HepG2 (cell line): ENCODE data around the gene BZW1. TPM values are rescaled to one million over a fixed set of nuclear protein-coding genes. Genes with fewer than 3 reads are reported as not detected.
A peak's percentile ranks its signal among the peaks of the same experiment; 100 is the strongest.

Experiments used
- ATAC-seq: fragments of 200-7000 bp; cut with Tn5 transposase; 3 replicates; pipeline ENCODE4 v1.9.1; 2020; ENCODE audit warnings: mild to moderate bottlenecking, moderate library complexity
- BruUV-seq: library from RNA; stranded (reverse); fragments of 400-500 nt; replicated peaks from 2 replicates; lab custom pipeline; 2021; lab: Mats Ljungman, UMichigan
- CTCF ChIA-PET: fragments of 300-600 bp; formaldehyde crosslinking; extraction: SDS; loops from one replicate; lab custom pipeline; 2021; ENCODE audit warnings: low total read pairs, inconsistent platforms, low intra/inter-chr PET ratio; lab: Yijun Ruan, JAX
- POLR2A ChIA-PET: fragments of 350-600 bp; sonication (Branson Sonifier 250); formaldehyde crosslinking; loops from one replicate; lab custom pipeline; 2020; ENCODE audit warnings: antibody characterized with exemption, inconsistent platforms; lab: Yijun Ruan, JAX
- DNase-seq: peaks from one replicate; pipeline ENCODE4 v3.0.0-alpha.2; 2015; ENCODE audit warnings: low spot score
- FAIRE-seq: peaks from 3 replicates; lab custom pipeline; 2011; peaks lifted over from hg19 to GRCh38; lab: Jason Lieb, UNC
- H2AFZ ChIP-seq: one replicate; pipeline ENCODE4 v1.6.1; 2011; ENCODE audit warnings: low read length, inconsistent platforms
- H3K27ac ChIP-seq: fragments of 300-600 bp; 3 replicates; pipeline ENCODE4 v1.8.0; 2011; ENCODE audit warnings: mixed run types, mild to moderate bottlenecking, mixed read lengths, low read length, inconsistent platforms; ENCODE audit not compliant: insufficient read depth; ENCODE audit errors: extremely low read length
- H3K27me3 ChIP-seq, 2 experiments: fragments of 200-600 bp in 1 of 2; 2 replicates in 1 of 2; 3 replicates in 1 of 2; pipeline versions ENCODE4 v1.6.0 to v1.8.0; 2011; ENCODE audit warnings: low read length in 2 of 2, mild to moderate bottlenecking in 2 of 2, moderate library complexity in 2 of 2, inconsistent platforms in 1 of 2; ENCODE audit not compliant: insufficient read depth in 2 of 2, control insufficient read depth in 1 of 2
- H3K36me3 ChIP-seq, 2 experiments: fragments of 200-600 bp in 1 of 2; replicated peaks in 1 of 2; 2 replicates in 1 of 2; 3 replicates in 1 of 2; pipeline versions ENCODE4 v1.5.1 to v1.8.0; 2011; ENCODE audit warnings: low read length in 2 of 2, inconsistent platforms in 1 of 2; ENCODE audit not compliant: insufficient read depth in 2 of 2, control insufficient read depth in 1 of 2
- H3K4me1 ChIP-seq: 2 replicates; pipeline ENCODE4 v1.5.1; 2012; ENCODE audit warnings: low read length, inconsistent platforms; ENCODE audit not compliant: insufficient read depth
- H3K4me2 ChIP-seq: 2 replicates; pipeline ENCODE4 v1.6.0; 2011; ENCODE audit warnings: low read depth, low read length, inconsistent platforms
- H3K4me3 ChIP-seq, 3 experiments: fragments of 200-600 bp in 1 of 3; sonication (generic), shearing (Covaris generic) in 1 of 3; replicated peaks in 1 of 3; 2 replicates each; pipeline ENCODE4 v1.5.1; 2011 to 2016; ENCODE audit warnings: low read length in 3 of 3, inconsistent platforms in 2 of 3, low read depth in 2 of 3, mild to moderate bottlenecking in 2 of 3, control low read depth in 1 of 3, mixed read lengths in 1 of 3; ENCODE audit not compliant: insufficient read depth in 1 of 3
- H3K79me2 ChIP-seq: one replicate; pipeline ENCODE4 v1.6.1; 2011; ENCODE audit warnings: low read length, inconsistent platforms; ENCODE audit not compliant: insufficient read depth
- H3K9ac ChIP-seq: 2 replicates; pipeline ENCODE4 v1.6.0; 2011; ENCODE audit warnings: mild to moderate bottlenecking, low read depth, low read length, inconsistent platforms; ENCODE audit not compliant: insufficient read depth
- H3K9me3 ChIP-seq: 2 replicates; pipeline ENCODE4 v1.5.1; 2012; ENCODE audit warnings: mild to moderate bottlenecking, low read length
- H4K20me1 ChIP-seq: 2 replicates; pipeline ENCODE4 v1.6.0; 2011; ENCODE audit warnings: inconsistent platforms, mild to moderate bottlenecking, low read length, moderate library complexity; ENCODE audit not compliant: insufficient read depth
- DNMT3B ChIP-seq: conservative IDR thresholded peaks from 2 replicates; pipeline ENCODE4 v1.6.1; 2016; ENCODE audit warnings: missing biosample characterization, control low read depth
- GATAD1 ChIP-seq: IDR thresholded peaks from 2 replicates; pipeline ENCODE4 v1.6.1; 2016; ENCODE audit warnings: missing genetic modification reagents, missing compliant biosample characterization
- HNF4A ChIP-seq: sonication (generic); formaldehyde crosslinking; IDR thresholded peaks from 2 replicates; pipeline ENCODE4 v1.4.0; 2020; ENCODE audit warnings: missing genetic modification reagents
- KDM6A ChIP-seq: IDR thresholded peaks from 2 replicates; pipeline ENCODE4 v1.6.1; 2016; ENCODE audit warnings: low read depth
- STAT5B ChIP-seq: sonication (generic); formaldehyde crosslinking; IDR thresholded peaks from 2 replicates; pipeline ENCODE4 v1.4.0; 2020; ENCODE audit warnings: missing genetic modification reagents
- ZNF136 ChIP-seq: sonication (generic); formaldehyde crosslinking; IDR thresholded peaks from 2 replicates; pipeline ENCODE4 v1.8.1; 2022; ENCODE audit warnings: low read depth, mild to moderate bottlenecking, moderate library complexity, missing genetic modification reagents
- ZNF230 ChIP-seq: sonication (generic); formaldehyde crosslinking; IDR thresholded peaks from 2 replicates; pipeline ENCODE4 v1.4.0; 2020; ENCODE audit warnings: mild to moderate bottlenecking, missing genetic modification reagents
- ZNF75D ChIP-seq: sonication (generic); formaldehyde crosslinking; IDR thresholded peaks from 2 replicates; pipeline ENCODE4 v1.8.1; 2023; ENCODE audit warnings: missing genetic modification reagents, mild to moderate bottlenecking, borderline replicate concordance
- WGBS: methylation state at CpG from one replicate; pipeline ENCODE4 v1.1.6; 2017; ENCODE audit warnings: low lambda C conversion rate; 5-methylcytosine and 5-hydroxymethylcytosine counted together
- in situ Hi-C: cut with HindIII; loops from 2 replicates; pipeline ENCODE4 v1.10.0; 2017; ENCODE audit warnings: low pct_unique_long_range_greater_than_20kb; ENCODE audit not compliant: extremely low pct_ligation_motif_present
- intact Hi-C: fragments of 100-400 bp; cut with micrococcal nuclease; formaldehyde crosslinking; loops from one replicate; pipeline ENCODE4 v1.10.0; 2022; ENCODE audit not compliant: unreplicated experiment
- polyA plus RNA-seq, 8 experiments: library from polyadenylated mRNA; depleted of rRNA in 3 of 8; stranded (reverse) in 7 of 8; unstranded in 1 of 8; fragments of >200 nt; fragmentation: Illumina TruSeq in 4 of 8; extraction: Trizol in 4 of 8; gene quantifications; 2 replicates each; pipeline versions ENCODE4 v1.2.1 to v1.2.3, GENCODE V29; 2011 to 2016; ENCODE audit warnings: low read depth in 4 of 8, missing spikeins in 1 of 8, mixed read lengths in 1 of 8; ENCODE audit not compliant: insufficient read depth in 1 of 8
- total RNA-seq, 5 experiments: library from RNA; depleted of rRNA; stranded (reverse); fragments of >200 nt; fragmentation: Illumina TruSeq; extraction: Trizol; gene quantifications; 2 replicates each; pipeline ENCODE4 v1.2.3, GENCODE V29; 2016; ENCODE audit warnings: low read depth in 1 of 5
- TF ChIP-seq, protein P1 (sequence below): sonication (generic); formaldehyde crosslinking; conservative IDR thresholded peaks from 2 replicates; pipeline ENCODE4 v1.8.0; 2022; ENCODE audit warnings: mild to moderate bottlenecking, moderate library complexity, missing genetic modification reagents
- TF ChIP-seq, protein P2 (sequence below): sonication (generic); formaldehyde crosslinking; IDR thresholded peaks from 2 replicates; pipeline ENCODE4 v1.8.0; 2022; ENCODE audit warnings: missing genetic modification reagents, mild to moderate bottlenecking, moderate library complexity, borderline replicate concordance
- TF ChIP-seq, protein P3 (sequence below), 2 experiments: fragments of 450-650 bp in 1 of 2; sonication (generic) in 1 of 2; formaldehyde crosslinking; IDR thresholded peaks; 2 replicates each; pipeline versions ENCODE4 v1.5.0 to v1.8.0; 2020 to 2022; ENCODE audit warnings: mild to moderate bottlenecking in 1 of 2, missing genetic modification reagents in 1 of 2
- TF ChIP-seq, protein P4 (sequence below): sonication (generic); formaldehyde crosslinking; IDR thresholded peaks from 2 replicates; pipeline ENCODE4 v1.5.0; 2020; ENCODE audit warnings: missing genetic modification reagents

BZW1 gene
- total and polyA plus RNA-seq, 2 of the 13 experiments (the other 11 are each of a cell fraction or from before 2014, with no cell fraction given) = 106 to 384 TPM

DNA sequence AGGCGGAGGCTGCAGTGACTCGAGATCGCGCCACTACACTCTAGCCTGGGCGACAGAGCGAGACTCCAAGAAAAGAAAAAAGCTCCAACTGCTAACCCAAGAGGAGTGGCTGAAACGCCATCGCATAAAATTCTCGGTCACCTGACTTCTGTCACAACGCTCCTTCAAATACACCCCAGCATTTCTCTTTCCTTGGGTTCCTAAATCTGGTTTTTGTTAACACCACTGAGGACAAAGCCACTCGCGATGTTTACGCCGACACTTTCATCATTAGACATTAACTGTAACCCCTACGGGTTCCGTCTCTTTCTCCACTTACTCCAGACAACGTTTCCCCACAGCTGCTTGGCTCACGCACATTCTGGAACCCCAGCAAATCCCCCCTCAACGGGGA, 52.1 kb downstream of the BZW1 start (continued):
- TF ChIP-seq, protein P1, sequence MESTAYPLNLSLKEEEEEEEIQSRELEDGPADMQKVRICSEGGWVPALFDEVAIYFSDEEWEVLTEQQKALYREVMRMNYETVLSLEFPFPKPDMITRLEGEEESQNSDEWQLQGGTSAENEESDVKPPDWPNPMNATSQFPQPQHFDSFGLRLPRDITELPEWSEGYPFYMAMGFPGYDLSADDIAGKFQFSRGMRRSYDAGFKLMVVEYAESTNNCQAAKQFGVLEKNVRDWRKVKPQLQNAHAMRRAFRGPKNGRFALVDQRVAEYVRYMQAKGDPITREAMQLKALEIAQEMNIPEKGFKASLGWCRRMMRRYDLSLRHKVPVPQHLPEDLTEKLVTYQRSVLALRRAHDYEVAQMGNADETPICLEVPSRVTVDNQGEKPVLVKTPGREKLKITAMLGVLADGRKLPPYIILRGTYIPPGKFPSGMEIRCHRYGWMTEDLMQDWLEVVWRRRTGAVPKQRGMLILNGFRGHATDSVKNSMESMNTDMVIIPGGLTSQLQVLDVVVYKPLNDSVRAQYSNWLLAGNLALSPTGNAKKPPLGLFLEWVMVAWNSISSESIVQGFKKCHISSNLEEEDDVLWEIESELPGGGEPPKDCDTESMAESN (CRISPR knock-in tag) = no peak

DNA sequence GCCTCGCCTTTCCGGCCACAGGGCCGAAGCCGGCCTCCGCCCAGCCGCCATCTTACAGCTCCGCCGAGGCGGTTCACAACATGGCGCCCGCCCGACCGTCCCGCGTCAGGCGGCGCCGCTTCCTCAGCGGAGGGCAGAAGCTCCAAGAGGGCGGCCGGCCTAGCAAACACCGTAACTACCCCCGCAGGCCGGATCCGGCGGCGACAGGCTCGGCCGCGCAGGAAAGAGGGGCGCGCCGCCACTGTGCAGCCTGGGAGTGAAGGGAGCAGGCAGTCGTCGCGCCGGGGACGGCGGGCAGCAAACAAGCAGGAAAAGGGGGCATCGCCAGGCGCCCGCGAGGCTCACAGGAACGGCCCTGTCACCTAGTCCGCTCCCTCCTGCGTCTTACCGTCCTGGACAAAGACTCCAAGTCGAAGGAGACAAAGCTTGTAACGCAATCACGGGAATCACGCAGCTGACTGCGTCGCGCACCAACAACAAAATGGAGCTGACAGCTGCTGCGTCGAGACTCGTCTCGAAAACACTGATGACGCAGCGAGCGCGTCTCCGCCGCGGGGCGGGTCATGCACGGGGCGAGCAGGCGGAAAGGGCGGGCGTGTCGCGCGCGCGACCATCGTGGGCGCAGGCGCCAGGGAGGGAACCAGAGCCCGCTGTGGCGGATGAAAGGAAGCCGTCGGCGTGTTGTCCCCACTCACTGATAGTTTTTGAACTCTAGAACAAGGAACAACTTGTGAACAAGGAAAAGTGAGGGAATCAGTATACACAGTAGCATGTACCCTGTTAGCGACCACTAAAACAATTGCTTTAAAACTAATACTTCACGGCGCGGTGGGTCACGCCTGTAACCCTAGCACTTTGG, 52.7 kb downstream of the BZW1 start, which contains the start of gene CLK1:
TSS of gene CLK1 (minus strand) at position 483 of the 859 bp plus-strand sequence. CDS start 2,796 bp downstream, outside the sequence.
- H3K4me1 ChIP-seq = peaks cover 55% of the 10 kb centered on the region
- peak; percentile 74 for FAIRE-seq
- 2% methylated on average over 69 of the region's 89 CpGs for WGBS
- H3K36me3 ChIP-seq = peaks cover 3 to 18% of the 10 kb centered on the region in 2 experiments; a peak in 3 of 5 replicates
- H3K4me2 ChIP-seq = peak within 1 kb of the TSS; percentile 83
- intact Hi-C loops = loop anchor here (1.0 to 5.0 kb wide), 3 partner anchors 25 to 108 kb away; partner anchors contain the start of genes NIF3L1 and PPIL3
- in situ Hi-C loops = no loop called here
- no peaks in the 10 kb centered on the region for H3K9me3 ChIP-seq
- peak within 1 kb of the TSS; percentile 91 to 99 (median 97) for H3K4me3 ChIP-seq
- H3K27me3 ChIP-seq = no peaks in the 10 kb centered on the region; a peak in 1 of 5 replicates
- CTCF ChIA-PET = no interaction called here
- peak; percentile 89 for DNase-seq
- ATAC-seq = peak; percentile 80
- peak within 1 kb of the TSS; percentile 31 for H2AFZ ChIP-seq
- H3K9ac ChIP-seq = peak within 1 kb of the TSS; percentile 100
- peaks cover 51% of the 10 kb centered on the region for H3K79me2 ChIP-seq
- H3K27ac ChIP-seq = peak within 1 kb of the TSS; percentile 98
- H4K20me1 ChIP-seq = peaks cover 42% of the 10 kb centered on the region
- TSS peak; percentile 88 for BruUV-seq
- POLR2A ChIA-PET = interaction anchor here (0.6 to 3.0 kb wide), 47 partner anchors 8 to 916 kb away, joined by 3 to 80 read pairs (median 6); partner anchors contain the start of genes ALS2, AOX1, BZW1 and CASP10
- TF ChIP-seq GATAD1 (CRISPR knock-in tag) (peak; percentile 88), ZNF75D (CRISPR knock-in tag) (no peak), STAT5B (peak; percentile 14), HNF4A (peak; percentile 9), DNMT3B (CRISPR knock-in tag) (peak; percentile 81), KDM6A (CRISPR knock-in tag) (no peak), ZNF230 (CRISPR knock-in tag) (peak; percentile 95), ZNF136 (CRISPR knock-in tag) (peak; percentile 96; the same call in 1 of the 2 replicates)
- TF ChIP-seq, protein P2, sequence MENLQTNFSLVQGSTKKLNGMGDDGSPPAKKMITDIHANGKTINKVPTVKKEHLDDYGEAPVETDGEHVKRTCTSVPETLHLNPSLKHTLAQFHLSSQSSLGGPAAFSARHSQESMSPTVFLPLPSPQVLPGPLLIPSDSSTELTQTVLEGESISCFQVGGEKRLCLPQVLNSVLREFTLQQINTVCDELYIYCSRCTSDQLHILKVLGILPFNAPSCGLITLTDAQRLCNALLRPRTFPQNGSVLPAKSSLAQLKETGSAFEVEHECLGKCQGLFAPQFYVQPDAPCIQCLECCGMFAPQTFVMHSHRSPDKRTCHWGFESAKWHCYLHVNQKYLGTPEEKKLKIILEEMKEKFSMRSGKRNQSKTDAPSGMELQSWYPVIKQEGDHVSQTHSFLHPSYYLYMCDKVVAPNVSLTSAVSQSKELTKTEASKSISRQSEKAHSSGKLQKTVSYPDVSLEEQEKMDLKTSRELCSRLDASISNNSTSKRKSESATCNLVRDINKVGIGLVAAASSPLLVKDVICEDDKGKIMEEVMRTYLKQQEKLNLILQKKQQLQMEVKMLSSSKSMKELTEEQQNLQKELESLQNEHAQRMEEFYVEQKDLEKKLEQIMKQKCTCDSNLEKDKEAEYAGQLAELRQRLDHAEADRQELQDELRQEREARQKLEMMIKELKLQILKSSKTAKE (CRISPR knock-in tag) = peak; percentile 82
- TF ChIP-seq, protein P3, sequence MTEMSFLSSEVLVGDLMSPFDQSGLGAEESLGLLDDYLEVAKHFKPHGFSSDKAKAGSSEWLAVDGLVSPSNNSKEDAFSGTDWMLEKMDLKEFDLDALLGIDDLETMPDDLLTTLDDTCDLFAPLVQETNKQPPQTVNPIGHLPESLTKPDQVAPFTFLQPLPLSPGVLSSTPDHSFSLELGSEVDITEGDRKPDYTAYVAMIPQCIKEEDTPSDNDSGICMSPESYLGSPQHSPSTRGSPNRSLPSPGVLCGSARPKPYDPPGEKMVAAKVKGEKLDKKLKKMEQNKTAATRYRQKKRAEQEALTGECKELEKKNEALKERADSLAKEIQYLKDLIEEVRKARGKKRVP (CRISPR knock-in tag; IDR thresholded peaks at IDR 0.05) = no peak; a peak in 1 of 4 replicates
- TF ChIP-seq, protein P4, sequence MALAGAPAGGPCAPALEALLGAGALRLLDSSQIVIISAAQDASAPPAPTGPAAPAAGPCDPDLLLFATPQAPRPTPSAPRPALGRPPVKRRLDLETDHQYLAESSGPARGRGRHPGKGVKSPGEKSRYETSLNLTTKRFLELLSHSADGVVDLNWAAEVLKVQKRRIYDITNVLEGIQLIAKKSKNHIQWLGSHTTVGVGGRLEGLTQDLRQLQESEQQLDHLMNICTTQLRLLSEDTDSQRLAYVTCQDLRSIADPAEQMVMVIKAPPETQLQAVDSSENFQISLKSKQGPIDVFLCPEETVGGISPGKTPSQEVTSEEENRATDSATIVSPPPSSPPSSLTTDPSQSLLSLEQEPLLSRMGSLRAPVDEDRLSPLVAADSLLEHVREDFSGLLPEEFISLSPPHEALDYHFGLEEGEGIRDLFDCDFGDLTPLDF (CRISPR knock-in tag) = peak; percentile 88
